GM18508 (cell line): ENCODE measurements around the gene SLC66A2.

Source experiments
- ATAC-seq: cut with Tn5 transposase; IDR thresholded peaks from one replicate; pipeline ENCODE4 v1.9.1; 2021; ENCODE audit warnings: moderate number of reproducible peaks; ENCODE audit not compliant: insufficient read depth, unreplicated experiment

SLC66A2 gene

GRCh38 chr18:79940126-79940813 lies 11.2 kb downstream of the SLC66A2 start:
- ATAC-seq: no peak

GRCh38 chr18:79939096-79939495 lies 12.4 kb downstream of the SLC66A2 start:
- no peak for ATAC-seq

- no peak for ATAC-seq
These were observed 13.3 kb downstream of the SLC66A2 start for GRCh38 chr18:79938196-79938595.

GRCh38 chr18:79937103-79937860 lies 14.2 kb downstream of the SLC66A2 start:
- ATAC-seq: no peak

- ATAC-seq: no peak
These were observed 14.8 kb downstream of the SLC66A2 start for GRCh38 chr18:79936641-79937040.

- no peak for ATAC-seq
These were observed 15.5 kb downstream of the SLC66A2 start for GRCh38 chr18:79935925-79936324.

GRCh38 chr18:79935499-79935898 lies 16.0 kb downstream of the SLC66A2 start:
- no peak for ATAC-seq

- no peak for ATAC-seq
These were observed 16.4 kb downstream of the SLC66A2 start for GRCh38 chr18:79935098-79935480.

GRCh38 chr18:79934311-79935097 lies 16.9 kb downstream of the SLC66A2 start:
- ATAC-seq: no peak

GRCh38 chr18:79933765-79934164 lies 17.7 kb downstream of the SLC66A2 start:
- no peak for ATAC-seq

- no peak for ATAC-seq
These were observed 18.5 kb downstream of the SLC66A2 start for GRCh38 chr18:79932907-79933306.

- ATAC-seq: no peak
These were observed 20.0 kb downstream of the SLC66A2 start for GRCh38 chr18:79931475-79931874.

GRCh38 chr18:79930020-79930642 lies 21.3 kb downstream of the SLC66A2 start:
- no peak for ATAC-seq

GRCh38 chr18:79928563-79928960 lies 22.9 kb downstream of the SLC66A2 start:
- no peak for ATAC-seq

GRCh38 chr18:79927607-79928562 lies 23.6 kb downstream of the SLC66A2 start:
- no peak for ATAC-seq

- no peak for ATAC-seq
These were observed 24.5 kb downstream of the SLC66A2 start for GRCh38 chr18:79926715-79927606.

- no peak for ATAC-seq
These were observed 25.1 kb downstream of the SLC66A2 start for GRCh38 chr18:79926306-79926705.
